ENCODE results near the gene PCDHGA2. TPM values are rescaled to one million over a fixed set of nuclear protein-coding genes. Genes with fewer than 3 reads are reported as not detected.

PCDHGA2 gene
- total RNA-seq, 1 experiment from 2014 or later, result not detected

- CTCF ChIA-PET, result no interaction called here
- ATAC-seq, result no peak
- H3K36me3 ChIP-seq (ENCODE audit: low read depth, low read length), result no peaks in the 10 kb centered on the region
- no peak overlapping the region for H3K27ac ChIP-seq (ENCODE audit: low read length)
- no peak for TF ChIP-seq CTCF (conservative IDR thresholded peaks at IDR 0.05; ENCODE audit: low read depth, low read length)
- TF ChIP-seq EZH2 (IDR thresholded peaks at IDR 0.05; ENCODE audit: low read length, unreplicated experiment), result no peak
- TF ChIP-seq EZH2phosphoT487 (IDR thresholded peaks at IDR 0.05; ENCODE audit: borderline replicate concordance, low read length), result no peak
- H3K27me3 ChIP-seq (ENCODE audit: low read length), result no peaks in the 10 kb centered on the region
- no peaks in the 10 kb centered on the region for H3K79me2 ChIP-seq (ENCODE audit: low read length)
- H2AFZ ChIP-seq (ENCODE audit: low read length), result no peak overlapping the region
- H3K9me2 ChIP-seq (replicated peaks; ENCODE audit: low read length), result no peaks in the 10 kb centered on the region
- intact Hi-C loops (cut with micrococcal nuclease), result no loop called here
- H3F3A ChIP-seq (ENCODE audit: low read length, unreplicated experiment), result no peaks in the 10 kb centered on the region
- no peak for DNase-seq
- no peak overlapping the region for H3K4me2 ChIP-seq (ENCODE audit: low read length)
- POLR2A ChIA-PET (ENCODE audit: unreplicated experiment), result no interaction called here
- no peaks in the 10 kb centered on the region for H3K4me1 ChIP-seq (ENCODE audit: insufficient read depth, low read length)
- no peak overlapping the region for H3K9ac ChIP-seq (ENCODE audit: low read length)
- BruUV-seq (replicated peaks), result no TSS peak
- no peaks in the 10 kb centered on the region for H4K20me1 ChIP-seq (ENCODE audit: low read length)
- H3K4me3 ChIP-seq (ENCODE audit: low read length), result no peak overlapping the region
- H3K9me3 ChIP-seq (ENCODE audit: low read length), result 0 out of 2 replicates have a peak, but pooled peaks cover 4% of the 10 kb centered on the region
Observed at GRCh38 chr5:141383345-141383744, 44.8 kb downstream of the PCDHGA2 start.

GRCh38 chr5:141384471-141385267 lies 46.1 kb downstream of the PCDHGA2 start:
- CTCF ChIA-PET, result no interaction called here

More at GRCh38 chr5:141384471-141385267, 46.1 kb downstream of the PCDHGA2 start:
- H3K9me3 ChIP-seq (ENCODE audit: low read length), result 0 out of 2 replicates have a peak, but pooled peaks cover 6% of the 10 kb centered on the region
- BruUV-seq (replicated peaks), result no TSS peak
- no peak overlapping the region for H3K4me2 ChIP-seq (ENCODE audit: low read length)
- H3K9ac ChIP-seq (ENCODE audit: low read length), result no peak overlapping the region
- H3K79me2 ChIP-seq (ENCODE audit: low read length), result no peaks in the 10 kb centered on the region
- intact Hi-C loops (cut with micrococcal nuclease), result no loop called here
- no peak overlapping the region for H3K27ac ChIP-seq (ENCODE audit: low read length)
- H3K4me3 ChIP-seq (ENCODE audit: low read length), result no peak overlapping the region
- H3K36me3 ChIP-seq (ENCODE audit: low read depth, low read length), result no peaks in the 10 kb centered on the region
- no peak for TF ChIP-seq EZH2phosphoT487 (IDR thresholded peaks at IDR 0.05; ENCODE audit: borderline replicate concordance, low read length)
- no peak for TF ChIP-seq CTCF (conservative IDR thresholded peaks at IDR 0.05; ENCODE audit: low read depth, low read length)
- no peak for TF ChIP-seq EZH2 (IDR thresholded peaks at IDR 0.05; ENCODE audit: low read length, unreplicated experiment)
- no peaks in the 10 kb centered on the region for H3K4me1 ChIP-seq (ENCODE audit: insufficient read depth, low read length)
- POLR2A ChIA-PET (ENCODE audit: unreplicated experiment), result no interaction called here
- DNase-seq (no peak), ATAC-seq (no peak)
- no peaks in the 10 kb centered on the region for H3K9me2 ChIP-seq (replicated peaks; ENCODE audit: low read length)
- H3K27me3 ChIP-seq (ENCODE audit: low read length), result no peaks in the 10 kb centered on the region
- H2AFZ ChIP-seq (ENCODE audit: low read length), result no peak overlapping the region
- no peaks in the 10 kb centered on the region for H4K20me1 ChIP-seq (ENCODE audit: low read length)
- no peaks in the 10 kb centered on the region for H3F3A ChIP-seq (ENCODE audit: low read length, unreplicated experiment)
